ENCODE measurements around the gene SRCIN1.

SRCIN1 gene

DNA sequence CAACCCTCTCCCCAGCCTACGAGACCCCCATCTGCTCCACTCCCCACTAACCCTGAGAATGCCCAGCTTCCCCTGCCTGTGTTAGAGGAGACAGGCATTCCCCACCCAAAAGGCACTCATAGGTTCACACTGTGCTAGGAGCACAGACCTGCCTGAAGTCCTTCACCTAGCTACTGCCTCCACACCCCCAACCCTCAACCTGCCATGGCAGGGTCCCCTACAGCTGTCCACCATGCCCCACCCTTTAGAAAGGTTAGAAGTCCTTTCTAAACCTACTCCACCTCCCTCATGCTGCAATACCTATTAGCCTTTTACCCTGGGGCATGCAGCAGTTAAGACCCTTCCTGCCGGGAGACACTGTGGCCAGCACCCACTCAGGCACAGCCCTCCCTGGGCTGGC is 9.1 kb downstream of the SRCIN1 start:
- Mint-ChIP-seq H3K4me3 (no peak overlapping the region), H3K36me3 (ENCODE audit: low read depth) (no peaks in the 10 kb centered on the region), H3K27me3 (peaks cover 77% of the 10 kb centered on the region), H3K9me3 (no peaks in the 10 kb centered on the region), H3K4me1 (peaks cover 15% of the 10 kb centered on the region), H3K27ac (no peak overlapping the region)
- ATAC-seq, result no peak
- no peak for DNase-seq

DNA sequence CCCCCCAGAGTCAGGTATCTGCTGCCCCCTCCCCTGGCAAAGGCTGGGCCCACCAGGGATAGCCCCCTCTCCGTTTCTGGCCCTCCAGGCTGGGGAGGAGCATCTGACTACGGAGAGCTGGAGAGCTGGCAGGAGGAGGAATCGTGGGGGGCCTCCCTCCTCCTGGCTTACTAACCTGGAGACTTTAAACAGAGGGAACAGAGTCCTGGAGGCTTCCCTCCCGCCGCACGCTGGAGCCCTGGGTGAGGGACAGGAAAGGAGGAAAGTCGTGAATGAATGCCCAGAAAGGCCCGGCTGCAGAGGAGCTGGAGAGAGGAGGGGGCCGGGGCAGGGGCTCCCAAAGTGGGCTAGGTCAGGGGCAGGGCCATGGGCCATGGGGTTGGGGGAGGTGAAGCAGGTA is 9.9 kb downstream of the SRCIN1 start:
- peaks cover 76% of the 10 kb centered on the region for H3K27me3 Mint-ChIP-seq
- H3K9me3 Mint-ChIP-seq, result no peaks in the 10 kb centered on the region
- ATAC-seq (no peak), DNase-seq (no peak)
- no peak overlapping the region for H3K4me3 Mint-ChIP-seq
- no peaks in the 10 kb centered on the region for H3K36me3 Mint-ChIP-seq (ENCODE audit: low read depth)
- H3K4me1 Mint-ChIP-seq, result peaks cover 21% of the 10 kb centered on the region
- H3K27ac Mint-ChIP-seq, result no peak overlapping the region

DNA sequence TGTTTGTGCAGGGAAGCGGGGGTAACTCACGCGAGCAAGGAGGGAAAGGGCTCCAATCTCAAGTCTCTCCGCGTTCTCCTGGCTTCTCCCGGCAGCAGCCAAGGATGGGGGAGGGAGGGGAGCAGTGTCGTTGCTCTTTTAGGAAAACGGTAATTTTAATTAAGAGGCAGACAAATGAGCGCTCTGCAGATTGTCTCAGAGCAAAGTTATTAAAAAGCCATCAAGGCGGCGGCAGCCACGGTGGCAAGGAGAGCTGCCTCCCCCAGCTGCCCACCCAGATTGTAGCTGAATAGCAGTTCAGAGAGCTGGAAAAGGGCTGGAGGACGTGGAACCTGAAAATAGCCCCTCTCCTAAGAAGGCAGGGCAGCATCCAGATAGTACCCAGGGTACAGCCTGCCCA is 11.6 kb downstream of the SRCIN1 start:
- Mint-ChIP-seq H3K4me1 (peaks cover 17% of the 10 kb centered on the region), H3K4me3 (no peak overlapping the region), H3K27ac (no peak overlapping the region), H3K27me3 (peaks cover 79% of the 10 kb centered on the region), H3K9me3 (no peaks in the 10 kb centered on the region), H3K36me3 (ENCODE audit: low read depth) (no peaks in the 10 kb centered on the region)
- ATAC-seq, result no peak
- no peak for DNase-seq

DNA sequence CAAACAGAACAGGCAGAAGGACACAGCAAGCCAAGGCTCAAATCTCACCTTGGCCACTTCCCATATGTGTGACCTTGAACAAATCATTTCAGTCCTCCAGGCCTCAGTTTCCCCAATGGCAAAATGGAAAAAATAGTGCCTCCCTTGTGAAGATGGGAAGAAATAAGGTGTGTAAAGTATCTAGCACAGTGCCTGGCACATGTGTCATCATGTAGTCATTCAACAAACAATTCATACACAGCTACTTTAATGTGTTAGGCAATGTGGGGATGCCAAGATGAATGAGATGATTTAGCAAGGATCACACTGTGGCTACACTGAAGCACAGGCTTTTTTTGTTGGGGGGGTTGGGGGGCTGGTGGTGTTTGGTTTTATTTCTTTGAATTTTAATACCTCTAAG is 13.3 kb downstream of the SRCIN1 start:
- H3K36me3 Mint-ChIP-seq (ENCODE audit: low read depth), result no peaks in the 10 kb centered on the region
- no peaks in the 10 kb centered on the region for H3K9me3 Mint-ChIP-seq
- H3K4me3 Mint-ChIP-seq, result no peak overlapping the region

DNA sequence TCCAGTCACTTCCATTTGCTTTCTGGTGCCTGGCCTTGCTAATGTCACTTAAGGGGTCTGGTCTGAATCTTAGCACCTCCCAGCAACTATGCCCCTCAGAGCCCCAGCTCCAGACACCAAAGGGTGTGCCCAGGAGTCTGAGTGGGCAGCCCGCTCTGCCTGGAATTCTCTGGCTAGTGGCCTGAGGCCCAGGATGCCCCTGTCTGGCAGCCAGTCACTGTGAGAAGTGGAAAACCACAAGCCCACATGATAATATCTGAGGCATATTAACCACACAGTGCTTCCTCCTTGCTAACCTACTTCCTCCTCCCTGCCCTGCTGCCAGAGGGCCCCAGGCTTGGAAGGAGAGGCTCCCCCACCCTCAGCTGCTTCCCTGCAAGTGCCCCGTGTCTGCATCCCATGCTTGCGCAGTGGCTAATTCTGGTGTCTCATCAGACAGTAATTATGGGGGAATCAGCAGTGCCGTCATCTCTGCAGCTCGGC is 14.0 kb downstream of the SRCIN1 start:
- peak overlapping the region; percentile 56 for H3K27ac Mint-ChIP-seq
- peaks cover 16% of the 10 kb centered on the region for H3K4me1 Mint-ChIP-seq
- H3K9me3 Mint-ChIP-seq, result no peaks in the 10 kb centered on the region
- DNase-seq, result no peak
- no peak overlapping the region for H3K4me3 Mint-ChIP-seq
- peaks cover 90% of the 10 kb centered on the region for H3K27me3 Mint-ChIP-seq
- no peaks in the 10 kb centered on the region for H3K36me3 Mint-ChIP-seq (ENCODE audit: low read depth)
- ATAC-seq, result peak; percentile 52

More for the DNA sequence above, 13.3 kb downstream of the SRCIN1 start:
- H3K27ac Mint-ChIP-seq, result no peak overlapping the region
- peaks cover 16% of the 10 kb centered on the region for H3K4me1 Mint-ChIP-seq
- no peak for DNase-seq
- H3K27me3 Mint-ChIP-seq, result peaks cover 88% of the 10 kb centered on the region
- ATAC-seq, result no peak

GRCh38 chr17:38590988-38591758 is 14.6 kb downstream of the SRCIN1 start:
- ATAC-seq, result no peak
- peak overlapping the region; percentile 56 for H3K27ac Mint-ChIP-seq
- peaks cover 16% of the 10 kb centered on the region for H3K4me1 Mint-ChIP-seq
- H3K36me3 Mint-ChIP-seq (ENCODE audit: low read depth), result no peaks in the 10 kb centered on the region
- no peaks in the 10 kb centered on the region for H3K9me3 Mint-ChIP-seq
- H3K4me3 Mint-ChIP-seq, result no peak overlapping the region
- H3K27me3 Mint-ChIP-seq, result peaks cover 89% of the 10 kb centered on the region
- no peak for DNase-seq

GRCh38 chr17:38589462-38590114 is 16.2 kb downstream of the SRCIN1 start:
- no peak for DNase-seq
- H3K27me3 Mint-ChIP-seq, result peaks cover 82% of the 10 kb centered on the region
- H3K36me3 Mint-ChIP-seq (ENCODE audit: low read depth), result no peaks in the 10 kb centered on the region
- no peak for ATAC-seq
- no peak overlapping the region for H3K4me3 Mint-ChIP-seq
- no peak overlapping the region for H3K27ac Mint-ChIP-seq
- H3K4me1 Mint-ChIP-seq, result peaks cover 17% of the 10 kb centered on the region
- H3K9me3 Mint-ChIP-seq, result no peaks in the 10 kb centered on the region

GRCh38 chr17:38588788-38589174 is 17.0 kb downstream of the SRCIN1 start:
- H3K27ac Mint-ChIP-seq, result no peak overlapping the region
- no peak for DNase-seq
- no peaks in the 10 kb centered on the region for H3K9me3 Mint-ChIP-seq
- H3K27me3 Mint-ChIP-seq, result peaks cover 83% of the 10 kb centered on the region
- no peak overlapping the region for H3K4me3 Mint-ChIP-seq
- peaks cover 19% of the 10 kb centered on the region for H3K4me1 Mint-ChIP-seq
- ATAC-seq, result no peak
- H3K36me3 Mint-ChIP-seq (ENCODE audit: low read depth), result no peaks in the 10 kb centered on the region

DNA sequence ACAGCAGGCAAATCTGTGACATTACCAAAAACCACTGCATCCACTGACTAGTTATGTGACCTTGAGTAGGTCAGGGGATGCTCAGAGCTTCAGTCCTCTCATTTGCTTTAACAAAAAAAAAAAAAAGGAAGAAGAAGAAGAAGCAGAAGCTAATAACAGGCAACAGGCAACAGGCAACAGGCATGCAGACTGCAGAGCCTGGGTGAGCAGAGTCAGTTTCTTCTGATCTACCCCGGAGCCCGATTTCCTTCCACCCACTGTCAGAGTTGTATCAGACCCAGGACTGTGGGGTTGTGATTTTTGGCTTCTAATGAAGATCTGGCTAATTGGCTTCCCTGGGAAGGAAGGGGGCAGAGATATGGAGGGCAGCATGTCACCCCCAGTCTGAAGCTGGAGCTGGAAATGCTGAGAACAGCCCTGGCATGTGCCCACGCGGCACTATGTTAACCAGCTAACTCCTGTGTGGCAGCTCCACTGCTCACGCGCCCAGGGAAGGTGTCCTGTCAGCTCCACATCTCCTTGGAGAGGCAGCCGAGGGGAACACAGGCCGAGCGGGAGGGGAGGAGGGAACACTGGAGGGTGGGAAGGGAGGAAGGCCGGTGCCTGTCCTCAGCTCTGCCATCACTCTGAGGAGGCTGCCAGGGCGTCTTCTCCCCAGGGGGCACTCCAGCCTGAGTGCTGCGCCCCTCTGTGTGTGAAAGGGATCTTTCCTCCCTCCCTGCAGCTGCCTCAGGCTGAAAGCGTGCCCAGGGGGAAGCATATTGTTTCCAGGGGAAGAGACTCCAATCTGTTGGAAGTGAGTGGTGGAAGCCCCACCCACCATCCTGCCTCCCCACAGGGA is 17.6 kb downstream of the SRCIN1 start:
- Mint-ChIP-seq H3K4me3 (no peak overlapping the region), H3K9me3 (no peaks in the 10 kb centered on the region), H3K27me3 (peaks cover 79% of the 10 kb centered on the region), H3K36me3 (ENCODE audit: low read depth) (no peaks in the 10 kb centered on the region), H3K4me1 (peaks cover 19% of the 10 kb centered on the region), H3K27ac (no peak overlapping the region)
- no peak for DNase-seq
- ATAC-seq, result no peak

DNA sequence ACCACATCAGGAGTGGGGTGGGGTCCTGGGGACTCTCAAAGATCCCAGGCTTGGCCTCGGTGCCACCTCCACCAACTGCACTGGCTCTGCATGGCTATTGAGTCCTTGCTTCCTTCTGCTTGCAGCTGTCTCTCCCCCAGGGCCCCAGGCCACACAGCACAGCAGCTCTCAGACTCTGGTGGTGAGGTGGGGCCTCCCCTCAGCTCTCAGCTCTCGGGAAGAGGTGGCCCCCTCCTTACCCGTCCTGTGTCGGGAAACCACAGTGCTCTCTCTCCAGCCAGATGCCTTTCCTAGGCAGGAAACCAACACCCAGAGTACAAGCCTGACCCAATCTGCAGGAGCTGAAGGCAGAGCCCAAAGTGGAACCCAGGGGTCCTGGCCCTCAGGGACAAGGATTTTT is 18.5 kb downstream of the SRCIN1 start:
- no peak overlapping the region for H3K4me3 Mint-ChIP-seq
- H3K27ac Mint-ChIP-seq, result no peak overlapping the region
- no peak for DNase-seq
- peaks cover 15% of the 10 kb centered on the region for H3K4me1 Mint-ChIP-seq
- no peaks in the 10 kb centered on the region for H3K9me3 Mint-ChIP-seq
- no peak for ATAC-seq
- H3K27me3 Mint-ChIP-seq, result peaks cover 70% of the 10 kb centered on the region
- no peaks in the 10 kb centered on the region for H3K36me3 Mint-ChIP-seq (ENCODE audit: low read depth)

GRCh38 chr17:38586788-38587187 is 19.0 kb downstream of the SRCIN1 start:
- Mint-ChIP-seq H3K27ac (no peak overlapping the region), H3K9me3 (no peaks in the 10 kb centered on the region), H3K4me3 (no peak overlapping the region), H3K27me3 (peaks cover 69% of the 10 kb centered on the region), H3K4me1 (peaks cover 11% of the 10 kb centered on the region), H3K36me3 (ENCODE audit: low read depth) (no peaks in the 10 kb centered on the region)
- DNase-seq, result no peak
- no peak for ATAC-seq

DNA sequence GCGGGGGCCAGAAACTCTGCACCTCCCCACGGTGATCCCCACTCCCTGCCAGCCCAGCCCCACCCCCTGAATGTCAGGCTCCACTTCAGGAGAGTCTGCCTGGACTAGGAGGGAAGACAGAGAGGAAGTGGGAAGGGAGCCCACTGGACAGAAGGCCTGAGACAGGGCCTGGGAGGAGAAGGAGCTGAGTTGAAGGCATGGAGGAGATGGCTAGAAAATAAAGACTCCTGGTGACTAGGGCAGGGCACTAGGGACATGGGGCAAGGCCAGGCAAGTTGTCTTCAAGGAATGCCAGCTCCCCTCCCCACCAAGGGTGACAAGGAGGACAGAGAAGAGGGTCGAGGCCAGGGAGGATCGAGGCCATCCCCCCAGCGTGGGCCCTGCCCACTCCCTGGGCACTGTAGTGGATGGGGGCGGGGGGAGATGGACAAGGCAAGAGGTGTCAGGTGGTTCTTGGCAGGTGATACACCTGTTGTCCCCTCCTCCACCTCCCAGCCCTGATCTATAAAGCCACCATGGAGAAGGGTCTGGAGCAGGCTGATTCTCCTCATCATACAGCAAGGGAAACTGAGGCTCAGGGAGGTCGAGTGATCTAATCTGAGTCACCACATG is 19.7 kb downstream of the SRCIN1 start:
- peaks cover 4% of the 10 kb centered on the region for H3K4me1 Mint-ChIP-seq
- H3K36me3 Mint-ChIP-seq (ENCODE audit: low read depth), result no peaks in the 10 kb centered on the region
- no peak overlapping the region for H3K4me3 Mint-ChIP-seq
- DNase-seq (no peak), ATAC-seq (no peak)
- H3K27ac Mint-ChIP-seq, result no peak overlapping the region
- H3K9me3 Mint-ChIP-seq, result no peaks in the 10 kb centered on the region
- H3K27me3 Mint-ChIP-seq, result peaks cover 67% of the 10 kb centered on the region

DNA sequence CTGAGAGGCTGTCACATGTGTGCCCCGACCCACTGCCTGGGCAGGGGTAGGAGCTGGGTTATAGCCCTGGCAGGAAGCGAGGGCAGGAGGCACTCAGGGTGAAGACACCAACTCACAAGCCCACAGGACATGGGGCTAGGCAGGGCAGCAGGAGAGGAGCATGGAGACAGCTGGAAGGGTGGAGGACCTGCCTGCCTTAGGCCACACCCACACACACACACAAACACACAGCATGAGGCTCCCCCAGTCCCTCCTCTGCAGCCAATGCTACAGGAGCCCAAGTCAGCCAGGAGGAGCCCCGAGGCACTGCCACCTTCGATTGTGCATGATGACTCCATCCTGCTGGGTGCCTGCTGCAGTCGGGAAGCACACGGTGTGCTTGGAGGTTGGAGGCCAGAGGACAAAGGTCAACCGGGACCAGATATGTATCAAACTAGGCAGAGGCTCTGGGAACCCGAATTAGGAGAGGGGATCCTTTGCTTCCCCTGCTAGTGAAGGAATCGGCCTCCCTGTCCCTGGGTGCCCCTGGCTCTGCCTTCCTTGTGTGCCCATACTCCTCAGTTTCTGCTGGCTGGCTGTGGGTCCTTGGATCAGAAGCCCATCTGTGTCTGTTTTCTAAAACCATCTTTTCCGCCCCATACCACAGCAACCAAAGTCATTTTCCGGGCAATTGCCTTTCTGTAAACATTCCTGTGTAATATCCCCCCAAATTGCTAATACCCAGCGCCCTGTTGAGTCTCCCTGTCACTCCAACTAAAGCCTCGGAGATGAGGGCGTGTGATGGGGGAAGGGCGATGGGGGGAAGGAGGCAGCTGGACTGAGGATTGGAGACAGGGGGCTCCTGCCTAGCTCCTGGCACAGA is 20.5 kb downstream of the SRCIN1 start:
- no peak overlapping the region for H3K4me3 Mint-ChIP-seq
- no peak overlapping the region for H3K27ac Mint-ChIP-seq
- no peak for ATAC-seq
- DNase-seq, result no peak
- no peaks in the 10 kb centered on the region for H3K9me3 Mint-ChIP-seq
- H3K4me1 Mint-ChIP-seq, result peaks cover 4% of the 10 kb centered on the region
- H3K27me3 Mint-ChIP-seq, result peaks cover 65% of the 10 kb centered on the region
- no peaks in the 10 kb centered on the region for H3K36me3 Mint-ChIP-seq (ENCODE audit: low read depth)

Data from activated naive CD8-positive, alpha-beta T cell treated with anti-CD3 and anti-CD28 coated beads, Interleukin-2, amount 50 U/mL, for 24 hours (primary cell).